PC-3 (cell line): ENCODE data around the gene POU2F1. TPM values are rescaled to one million over a fixed set of nuclear protein-coding genes. Genes with fewer than 3 reads are reported as not detected.

Source experiments
- ATAC-seq: fragments of 200-7000 bp; cut with Tn5 transposase; 2 replicates; pipeline ENCODE4 v1.9.1; 2020; ENCODE audit warnings: mild to moderate bottlenecking, moderate library complexity
- BruUV-seq: library from RNA; stranded (reverse); fragments of 400-500 nt; replicated peaks from 2 replicates; lab custom pipeline; 2021; lab: Mats Ljungman, UMichigan
- CTCF ChIA-PET: fragments of 300-600 bp; sonication (Branson Sonifier 250); formaldehyde crosslinking; loops from one replicate; lab custom pipeline; 2022; ENCODE audit warnings: antibody characterized with exemption; lab: Charles Lee
- POLR2A ChIA-PET: fragments of 300-600 bp; sonication (Branson Sonifier 250); formaldehyde crosslinking; loops from one replicate; lab custom pipeline; 2022; ENCODE audit warnings: antibody characterized with exemption; ENCODE audit not compliant: unreplicated experiment; lab: Charles Lee
- DNase-seq: peaks from one replicate; pipeline ENCODE4 v3.0.0-alpha.2; 2015
- H2AFZ ChIP-seq: fragments of 300-600 bp; sonication (generic); 2 replicates; pipeline ENCODE4 v1.6.0; 2016; ENCODE audit warnings: antibody characterized with exemption, low read length
- H3F3A ChIP-seq: fragments of 300-600 bp; sonication (generic); one replicate; pipeline ENCODE4 v1.6.0; 2017; ENCODE audit warnings: antibody characterized with exemption, low read length, control low read depth, mild to moderate bottlenecking; ENCODE audit not compliant: unreplicated experiment
- H3K27ac ChIP-seq: fragments of 300-600 bp; sonication (generic); 2 replicates; pipeline ENCODE4 v1.5.1; 2016; ENCODE audit warnings: mild to moderate bottlenecking, low read length
- H3K27me3 ChIP-seq: fragments of 300-600 bp; sonication (generic); 2 replicates; pipeline ENCODE4 v1.6.1; 2016; ENCODE audit warnings: low read length, mixed read lengths
- H3K36me3 ChIP-seq: fragments of 300-600 bp; sonication (generic); 2 replicates; pipeline ENCODE4 v1.6.1; 2016; ENCODE audit warnings: low read depth, mixed run types, low read length, mixed read lengths
- H3K4me1 ChIP-seq: fragments of 300-600 bp; sonication (generic); 2 replicates; pipeline ENCODE4 v1.5.1; 2016; ENCODE audit warnings: low read length; ENCODE audit not compliant: insufficient read depth
- H3K4me2 ChIP-seq: fragments of 300-600 bp; sonication (generic); 2 replicates; pipeline ENCODE4 v1.6.0; 2016; ENCODE audit warnings: low read length
- H3K4me3 ChIP-seq: fragments of 300-600 bp; sonication (generic); 2 replicates; pipeline ENCODE4 v1.5.1; 2016; ENCODE audit warnings: mild to moderate bottlenecking, low read length, mixed read lengths
- H3K79me2 ChIP-seq: fragments of 300-600 bp; sonication (generic); 2 replicates; pipeline ENCODE4 v1.6.1; 2017; ENCODE audit warnings: low read length, mixed read lengths
- H3K9ac ChIP-seq: fragments of 300-600 bp; sonication (generic); 2 replicates; pipeline ENCODE4 v1.6.0; 2016; ENCODE audit warnings: mild to moderate bottlenecking, low read length
- H3K9me2 ChIP-seq: fragments of 300-600 bp; sonication (generic); replicated peaks from 2 replicates; pipeline ENCODE4 v1.6.1; 2016; ENCODE audit warnings: mixed run types, low read length, mixed read lengths
- H3K9me3 ChIP-seq: fragments of 300-600 bp; sonication (generic); 2 replicates; pipeline ENCODE4 v1.6.1; 2016; ENCODE audit warnings: low read length, mixed read lengths
- H4K20me1 ChIP-seq: fragments of 300-600 bp; sonication (generic); 2 replicates; pipeline ENCODE4 v1.6.1; 2016; ENCODE audit warnings: low read length, mixed read lengths
- EZH2 ChIP-seq: fragments of 300-600 bp; sonication (generic); IDR thresholded peaks from one replicate; pipeline ENCODE4 v1.6.1; 2017; ENCODE audit warnings: antibody characterized with exemption, mild to moderate bottlenecking, low read length; ENCODE audit not compliant: unreplicated experiment
- EZH2phosphoT487 ChIP-seq: fragments of 300-600 bp; sonication (generic); IDR thresholded peaks from 2 replicates; pipeline ENCODE4 v1.6.1; 2018; ENCODE audit warnings: mild to moderate bottlenecking, antibody characterized with exemption, low read length, borderline replicate concordance
- intact Hi-C: fragments of 100-400 bp; cut with micrococcal nuclease; formaldehyde crosslinking; loops from 2 replicates; pipeline ENCODE4 v1.9.0; 2023
- total RNA-seq: library from RNA; depleted of rRNA; stranded (reverse); fragments of >200 nt; gene quantifications from 2 replicates; pipeline ENCODE4 v1.2.3, GENCODE V29; 2014
- TF ChIP-seq, protein P1 (sequence below): fragments of 300-600 bp; sonication (generic); conservative IDR thresholded peaks from 2 replicates; pipeline ENCODE4 v1.5.1; 2017; ENCODE audit warnings: antibody characterized with exemption, low read depth, mild to moderate bottlenecking, low read length

POU2F1 gene
- total RNA-seq, 1 experiment from 2014 or later = 8.7 TPM

DNA sequence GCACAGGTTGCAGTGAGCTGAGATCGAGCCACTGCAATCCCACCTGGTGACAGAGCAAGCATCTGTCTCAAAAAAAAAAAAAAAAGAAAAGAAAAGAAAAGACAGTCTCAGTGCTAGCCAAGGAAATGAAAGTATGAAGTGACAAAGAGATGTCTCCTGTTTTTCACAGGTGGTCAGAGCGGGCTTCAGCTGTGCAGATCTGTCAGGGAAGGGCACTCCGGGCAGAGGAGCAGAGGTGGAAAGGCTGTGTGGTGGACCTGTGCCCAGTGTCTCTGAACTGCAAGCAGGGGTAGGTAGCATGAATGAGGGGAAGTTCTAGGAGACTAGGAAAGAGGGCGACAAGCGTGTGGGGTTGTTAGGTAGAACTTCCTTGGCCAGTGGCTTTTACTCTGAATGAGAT lies 230.2 kb downstream of the POU2F1 start:
- Histone ChIP-seq H3K36me3 (no peaks in the 10 kb centered on the region), H3K27me3 (no peaks in the 10 kb centered on the region), H4K20me1 (no peaks in the 10 kb centered on the region), H3K9me2 (no peaks in the 10 kb centered on the region), H3K9me3 (no peaks in the 10 kb centered on the region), H3K9ac (no peak overlapping the region), H2AFZ (no peak overlapping the region), H3K79me2 (no peaks in the 10 kb centered on the region), H3K4me3 (no peak overlapping the region), H3F3A (no peaks in the 10 kb centered on the region), H3K4me1 (peaks cover 19% of the 10 kb centered on the region), H3K4me2 (no peak overlapping the region), H3K27ac (no peak overlapping the region)
- intact Hi-C loops = no loop called here
- POLR2A ChIA-PET = no interaction called here
- DNase-seq (no peak), ATAC-seq (no peak)
- no peak for TF ChIP-seq EZH2
- TF ChIP-seq, protein P1, sequence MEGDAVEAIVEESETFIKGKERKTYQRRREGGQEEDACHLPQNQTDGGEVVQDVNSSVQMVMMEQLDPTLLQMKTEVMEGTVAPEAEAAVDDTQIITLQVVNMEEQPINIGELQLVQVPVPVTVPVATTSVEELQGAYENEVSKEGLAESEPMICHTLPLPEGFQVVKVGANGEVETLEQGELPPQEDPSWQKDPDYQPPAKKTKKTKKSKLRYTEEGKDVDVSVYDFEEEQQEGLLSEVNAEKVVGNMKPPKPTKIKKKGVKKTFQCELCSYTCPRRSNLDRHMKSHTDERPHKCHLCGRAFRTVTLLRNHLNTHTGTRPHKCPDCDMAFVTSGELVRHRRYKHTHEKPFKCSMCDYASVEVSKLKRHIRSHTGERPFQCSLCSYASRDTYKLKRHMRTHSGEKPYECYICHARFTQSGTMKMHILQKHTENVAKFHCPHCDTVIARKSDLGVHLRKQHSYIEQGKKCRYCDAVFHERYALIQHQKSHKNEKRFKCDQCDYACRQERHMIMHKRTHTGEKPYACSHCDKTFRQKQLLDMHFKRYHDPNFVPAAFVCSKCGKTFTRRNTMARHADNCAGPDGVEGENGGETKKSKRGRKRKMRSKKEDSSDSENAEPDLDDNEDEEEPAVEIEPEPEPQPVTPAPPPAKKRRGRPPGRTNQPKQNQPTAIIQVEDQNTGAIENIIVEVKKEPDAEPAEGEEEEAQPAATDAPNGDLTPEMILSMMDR = no peak
- TF ChIP-seq EZH2phosphoT487 = no peak
- CTCF ChIA-PET = interaction anchor here (0.6 kb wide), 1 partner anchor 27 kb away, joined by 3 read pairs; no protein-coding TSS in a partner anchor
- BruUV-seq = no TSS peak

- ChIA-PET POLR2A (no interaction called here), CTCF (no interaction called here)
- no peaks in the 10 kb centered on the region for H3F3A ChIP-seq
- TF ChIP-seq, protein P1 = no peak
- no peaks in the 10 kb centered on the region for H3K27me3 ChIP-seq
- no peaks in the 10 kb centered on the region for H3K9me3 ChIP-seq
- H3K4me3 ChIP-seq = no peak overlapping the region
- H3K4me1 ChIP-seq = peaks cover 11% of the 10 kb centered on the region
- no peaks in the 10 kb centered on the region for H3K36me3 ChIP-seq
- no peak overlapping the region for H3K9ac ChIP-seq
- ATAC-seq (no peak), DNase-seq (no peak)
- H3K9me2 ChIP-seq = no peaks in the 10 kb centered on the region
- no peak overlapping the region for H2AFZ ChIP-seq
- no peak overlapping the region for H3K27ac ChIP-seq
- H4K20me1 ChIP-seq = no peaks in the 10 kb centered on the region
- no peaks in the 10 kb centered on the region for H3K79me2 ChIP-seq
- H3K4me2 ChIP-seq = no peak overlapping the region
- intact Hi-C loops = no loop called here
- BruUV-seq = no TSS peak
Observed at GRCh38 chr1:167452483-167452882, 231.8 kb downstream of the POU2F1 start.

DNA sequence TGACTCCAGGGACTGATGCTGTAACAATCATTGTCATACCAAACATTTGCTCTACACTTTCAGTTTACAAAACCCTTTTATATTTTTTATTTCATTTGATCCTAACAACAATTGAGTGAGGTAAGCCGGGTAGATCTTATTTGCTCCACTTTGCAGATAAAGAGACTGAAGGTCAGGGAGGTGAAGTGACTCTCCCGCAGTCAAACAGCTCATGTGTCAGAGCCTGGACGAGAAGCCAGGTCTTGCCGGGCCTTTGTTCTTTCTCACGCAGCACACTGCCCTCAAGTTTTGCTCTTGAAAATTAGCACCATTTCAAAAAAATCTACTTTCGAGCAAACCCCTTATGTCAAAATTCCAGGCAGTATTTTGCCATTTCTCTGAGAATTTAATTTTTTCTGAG lies 232.4 kb downstream of the POU2F1 start:
- CTCF ChIA-PET = no interaction called here
- no TSS peak for BruUV-seq
- H3K27ac ChIP-seq = no peak overlapping the region

More for the DNA sequence above, 232.4 kb downstream of the POU2F1 start:
- no peak overlapping the region for H2AFZ ChIP-seq
- H3K36me3 ChIP-seq = no peaks in the 10 kb centered on the region
- TF ChIP-seq, protein P1 = no peak
- TF ChIP-seq EZH2 (no peak), EZH2phosphoT487 (no peak)
- H4K20me1 ChIP-seq = no peaks in the 10 kb centered on the region
- ATAC-seq (no peak), DNase-seq (no peak)
- POLR2A ChIA-PET = no interaction called here
- intact Hi-C loops = no loop called here
- no peak overlapping the region for H3K9ac ChIP-seq
- H3K4me3 ChIP-seq = no peak overlapping the region
- H3K79me2 ChIP-seq = no peaks in the 10 kb centered on the region
- H3K9me3 ChIP-seq = no peaks in the 10 kb centered on the region
- peaks cover 7% of the 10 kb centered on the region; the same call in 1 of the 2 replicates for H3K4me1 ChIP-seq
- H3F3A ChIP-seq = no peaks in the 10 kb centered on the region
- H3K27me3 ChIP-seq = no peaks in the 10 kb centered on the region
- no peak overlapping the region for H3K4me2 ChIP-seq
- no peaks in the 10 kb centered on the region for H3K9me2 ChIP-seq
